Measurements from ENCODE around the gene LAT. TPM values are rescaled to one million over a fixed set of nuclear protein-coding genes. Genes with fewer than 3 reads are reported as not detected.
"Not testable (repeated sequence)": the region's sequence is repeated elsewhere in the genome, so short reads cannot be mapped to it uniquely, and the experiment has no call there.

The LAT gene
- total and polyA plus RNA-seq, 7 experiments from 2014 or later = 179 to 476 (median 342) TPM

- Mint-ChIP-seq H3K4me1 (peaks cover 0 to 18% (median 13%) of the 10 kb centered on the region in 7 donors), H3K27me3 (no peaks in the 10 kb centered on the region), H3K27ac (no peak overlapping the region), H3K4me3 (no peak overlapping the region), H3K9me3 (peaks cover 0 to 2% (median 0%) of the 10 kb centered on the region in 11 donors), H3K36me3 (peaks cover 10 to 54% (median 25%) of the 10 kb centered on the region in 5 donors)
- no peaks in the 10 kb centered on the region for H3K9me3 ChIP-seq (ENCODE audit: control insufficient read depth in 2 of 3, low read length in 3 of 3)
- no peak overlapping the region for H3K27ac ChIP-seq (ENCODE audit: low read depth, low read length)
- CTCF ChIA-PET = no interaction called here
- no peaks in the 10 kb centered on the region for H3K27me3 ChIP-seq (ENCODE audit: control insufficient read depth in 2 of 2, insufficient read depth in 2 of 2, low read length in 2 of 2)
- no peak for DNase-seq
- intact Hi-C loops (cut with micrococcal nuclease) = no loop called here
- H3K4me3 ChIP-seq (ENCODE audit: low read length) = no peak overlapping the region
- H3K4me1 ChIP-seq (ENCODE audit: control insufficient read depth in 2 of 2, insufficient read depth in 2 of 2, low read length in 2 of 2) = no peaks in the 10 kb centered on the region
- peaks cover 23 to 82% (median 28%) of the 10 kb centered on the region in 3 experiments for H3K36me3 ChIP-seq (ENCODE audit: control insufficient read depth in 2 of 3, insufficient read depth in 3 of 3, low read length in 3 of 3)
- ATAC-seq = no peak
- POLR2A ChIA-PET = interaction anchor here (0.6 kb wide), 2 partner anchors 27 to 124 kb away, joined by 3 read pairs; no protein-coding TSS in a partner anchor
These were observed 26.6 kb upstream of the LAT start for GRCh38 chr16:28958216-28958615.

- POLR2A ChIA-PET = no interaction called here
- CTCF ChIA-PET = no interaction called here
- Histone ChIP-seq H3K36me3 (ENCODE audit: control insufficient read depth in 2 of 3, insufficient read depth in 3 of 3, low read length in 3 of 3) (peaks cover 21 to 82% (median 28%) of the 10 kb centered on the region in 3 experiments), H3K27ac (ENCODE audit: low read depth, low read length) (no peak overlapping the region), H3K4me3 (ENCODE audit: low read length) (no peak overlapping the region), H3K27me3 (ENCODE audit: control insufficient read depth in 2 of 2, insufficient read depth in 2 of 2, low read length in 2 of 2) (no peaks in the 10 kb centered on the region), H3K9me3 (ENCODE audit: control insufficient read depth in 2 of 3, low read length in 3 of 3) (no peaks in the 10 kb centered on the region), H3K4me1 (ENCODE audit: control insufficient read depth in 2 of 2, insufficient read depth in 2 of 2, low read length in 2 of 2) (no peaks in the 10 kb centered on the region)
- ATAC-seq (no peak), DNase-seq (no peak)
- no peaks in the 10 kb centered on the region for H3K27me3 Mint-ChIP-seq
- H3K36me3 Mint-ChIP-seq = peaks cover 10 to 57% (median 25%) of the 10 kb centered on the region in 5 donors
- intact Hi-C loops (cut with micrococcal nuclease) = no loop called here
- no peak overlapping the region for H3K27ac Mint-ChIP-seq
- H3K4me1 Mint-ChIP-seq = peaks cover 0 to 13% (median 8%) of the 10 kb centered on the region in 7 donors
- H3K9me3 Mint-ChIP-seq = peaks cover 0 to 2% (median 0%) of the 10 kb centered on the region in 11 donors
- no peak overlapping the region for H3K4me3 Mint-ChIP-seq
These were observed 26.0 kb upstream of the LAT start for GRCh38 chr16:28958836-28959235.

GRCh38 chr16:28964072-28964471 is 20.8 kb upstream of the LAT start:
- no peak overlapping the region for H3K27ac ChIP-seq (ENCODE audit: low read depth, low read length)
- intact Hi-C loops (cut with micrococcal nuclease) = no loop called here
- Mint-ChIP-seq H3K27me3 (no peaks in the 10 kb centered on the region), H3K27ac (no peak overlapping the region), H3K9me3 (no peaks in the 10 kb centered on the region), H3K4me3 (no peak overlapping the region), H3K36me3 (peaks cover 10 to 40% (median 23%) of the 10 kb centered on the region in 5 donors), H3K4me1 (peaks cover 0 to 2% (median 0%) of the 10 kb centered on the region in 7 donors)
- H3K9me3 ChIP-seq (ENCODE audit: control insufficient read depth in 2 of 3, low read length in 3 of 3) = no peaks in the 10 kb centered on the region
- POLR2A ChIA-PET = no interaction called here
- H3K4me3 ChIP-seq (ENCODE audit: low read length) = no peak overlapping the region
- peaks cover 4 to 61% (median 11%) of the 10 kb centered on the region in 3 experiments for H3K36me3 ChIP-seq (ENCODE audit: control insufficient read depth in 2 of 3, insufficient read depth in 3 of 3, low read length in 3 of 3)
- no peak for ATAC-seq
- no peaks in the 10 kb centered on the region for H3K27me3 ChIP-seq (ENCODE audit: control insufficient read depth in 2 of 2, insufficient read depth in 2 of 2, low read length in 2 of 2)
- CTCF ChIA-PET = no interaction called here
- no peak for DNase-seq
- H3K4me1 ChIP-seq (ENCODE audit: control insufficient read depth in 2 of 2, insufficient read depth in 2 of 2, low read length in 2 of 2) = no peaks in the 10 kb centered on the region

GRCh38 chr16:28964496-28964895 is 20.4 kb upstream of the LAT start:
- no peaks in the 10 kb centered on the region for H3K9me3 ChIP-seq (ENCODE audit: control insufficient read depth in 2 of 3, low read length in 3 of 3)
- ATAC-seq (no peak), DNase-seq (no peak)
- H3K9me3 Mint-ChIP-seq = no peaks in the 10 kb centered on the region
- no peak overlapping the region for H3K27ac Mint-ChIP-seq
- H3K36me3 ChIP-seq (ENCODE audit: control insufficient read depth in 2 of 3, insufficient read depth in 3 of 3, low read length in 3 of 3) = peaks cover 4 to 57% (median 11%) of the 10 kb centered on the region in 3 experiments
- no peaks in the 10 kb centered on the region for H3K27me3 Mint-ChIP-seq
- H3K4me3 Mint-ChIP-seq = no peak overlapping the region
- H3K27me3 ChIP-seq (ENCODE audit: control insufficient read depth in 2 of 2, insufficient read depth in 2 of 2, low read length in 2 of 2) = no peaks in the 10 kb centered on the region
- intact Hi-C loops (cut with micrococcal nuclease) = no loop called here
- peaks cover 10 to 37% (median 21%) of the 10 kb centered on the region in 5 donors for H3K36me3 Mint-ChIP-seq
- ChIA-PET CTCF (no interaction called here), POLR2A (no interaction called here)
- H3K4me1 ChIP-seq (ENCODE audit: control insufficient read depth in 2 of 2, insufficient read depth in 2 of 2, low read length in 2 of 2) = no peaks in the 10 kb centered on the region
- H3K4me3 ChIP-seq (ENCODE audit: low read length) = no peak overlapping the region
- H3K27ac ChIP-seq (ENCODE audit: low read depth, low read length) = no peak overlapping the region
- H3K4me1 Mint-ChIP-seq = peaks cover 0 to 2% (median 0%) of the 10 kb centered on the region in 7 donors

- no peak overlapping the region for H3K4me3 ChIP-seq (ENCODE audit: low read length)
- CTCF ChIA-PET = interaction anchor here (1.8 kb wide), 1 partner anchor 10 kb away, joined by 6 read pairs; no protein-coding TSS in a partner anchor
- H3K9me3 ChIP-seq (ENCODE audit: control insufficient read depth in 2 of 3, low read length in 3 of 3) = no peaks in the 10 kb centered on the region
- H3K27me3 ChIP-seq (ENCODE audit: control insufficient read depth in 2 of 2, insufficient read depth in 2 of 2, low read length in 2 of 2) = no peaks in the 10 kb centered on the region
- H3K9me3 Mint-ChIP-seq = no peaks in the 10 kb centered on the region
- H3K4me1 ChIP-seq (ENCODE audit: control insufficient read depth in 2 of 2, insufficient read depth in 2 of 2, low read length in 2 of 2) = no peaks in the 10 kb centered on the region
- POLR2A ChIA-PET = interaction anchor here (0.6 kb wide), 2 partner anchors 113 to 122 kb away, joined by 3 read pairs; no protein-coding TSS in a partner anchor
- no peak for ATAC-seq
- peak overlapping the region in 1 of 9 donors; percentile 43 for H3K27ac Mint-ChIP-seq
- H3K36me3 Mint-ChIP-seq = peaks cover 0 to 22% (median 8%) of the 10 kb centered on the region in 5 donors
- intact Hi-C loops (cut with micrococcal nuclease) = no loop called here
- no peak overlapping the region for H3K4me3 Mint-ChIP-seq
- H3K36me3 ChIP-seq (ENCODE audit: control insufficient read depth in 2 of 3, insufficient read depth in 3 of 3, low read length in 3 of 3) = peaks cover 0 to 36% (median 6%) of the 10 kb centered on the region in 3 experiments
- H3K27ac ChIP-seq (ENCODE audit: low read depth, low read length) = no peak overlapping the region
- no peaks in the 10 kb centered on the region for H3K27me3 Mint-ChIP-seq
- no peaks in the 10 kb centered on the region for H3K4me1 Mint-ChIP-seq
- no peak for DNase-seq
These were observed 17.7 kb upstream of the LAT start for GRCh38 chr16:28967156-28967555.

- CTCF ChIA-PET; H3K4me3 Mint-ChIP-seq; H3K27me3 ChIP-seq (ENCODE audit: control insufficient read depth in 2 of 2, insufficient read depth in 2 of 2, low read length in 2 of 2); ATAC-seq; H3K4me3 ChIP-seq (ENCODE audit: low read length); H3K27me3 Mint-ChIP-seq; H3K4me1 ChIP-seq (ENCODE audit: control insufficient read depth in 2 of 2, insufficient read depth in 2 of 2, low read length in 2 of 2); H3K9me3 ChIP-seq (ENCODE audit: control insufficient read depth in 2 of 3, low read length in 3 of 3); H3K36me3 Mint-ChIP-seq; H3K27ac ChIP-seq (ENCODE audit: low read depth, low read length); H3K9me3 Mint-ChIP-seq; intact Hi-C loops (cut with micrococcal nuclease); DNase-seq: not testable (repeated sequence)
- peak overlapping the region in 1 of 9 donors; percentile 48 for H3K27ac Mint-ChIP-seq
- POLR2A ChIA-PET = interaction anchor here (1.0 to 1.7 kb wide), 3 partner anchors 9 to 18 kb away, joined by 3 to 6 read pairs (median 4); no protein-coding TSS in a partner anchor
- peaks cover 4 to 12% (median 10%) of the 10 kb centered on the region in 7 donors for H3K4me1 Mint-ChIP-seq
- peaks cover 0 to 16% (median under 1%) of the 10 kb centered on the region in 3 experiments for H3K36me3 ChIP-seq (ENCODE audit: control insufficient read depth in 2 of 3, insufficient read depth in 3 of 3, low read length in 3 of 3)
These were observed 15.2 kb upstream of the LAT start for GRCh38 chr16:28969696-28970095.
